Activated CD8-positive, alpha-beta memory T cell treated with anti-CD3 and anti-CD28 coated beads for 24 hours (primary cell): Measurements from ENCODE around the gene PAWR.

Experiments used
- DNase-seq: peaks from one replicate; pipeline ENCODE4 v3.0.0-alpha.2; 2020

Gene PAWR, protein sequence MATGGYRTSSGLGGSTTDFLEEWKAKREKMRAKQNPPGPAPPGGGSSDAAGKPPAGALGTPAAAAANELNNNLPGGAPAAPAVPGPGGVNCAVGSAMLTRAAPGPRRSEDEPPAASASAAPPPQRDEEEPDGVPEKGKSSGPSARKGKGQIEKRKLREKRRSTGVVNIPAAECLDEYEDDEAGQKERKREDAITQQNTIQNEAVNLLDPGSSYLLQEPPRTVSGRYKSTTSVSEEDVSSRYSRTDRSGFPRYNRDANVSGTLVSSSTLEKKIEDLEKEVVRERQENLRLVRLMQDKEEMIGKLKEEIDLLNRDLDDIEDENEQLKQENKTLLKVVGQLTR

GRCh38 chr12:79690638-79691510, at the start of gene PAWR:
Gene PAWR, minus strand, starts transcription at chr12:79690964. Its CDS starts 720 bp downstream, at chr12:79690244.
- DNase-seq, result peak; percentile 69

GRCh38 chr12:79737875-79738718, 47.3 kb upstream of the PAWR start:
- no peak for DNase-seq

DNA sequence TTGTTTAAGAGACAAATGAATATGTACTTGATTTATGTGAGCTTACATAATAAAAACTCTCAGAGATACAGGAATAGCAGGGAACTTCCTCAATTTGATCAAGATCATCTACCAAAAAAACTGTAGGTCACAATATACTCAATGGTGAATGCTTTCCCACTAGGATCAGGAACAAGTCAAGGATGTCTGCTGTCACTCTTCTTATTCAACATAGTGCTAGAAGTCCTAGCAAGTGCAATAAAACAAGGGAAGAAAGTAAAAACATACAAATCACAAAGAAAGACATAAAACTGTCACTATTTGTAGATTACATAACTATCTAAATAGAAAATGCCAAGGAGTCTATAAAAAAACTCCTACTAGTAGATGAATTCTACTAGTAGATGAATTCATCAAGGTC, 41.9 kb upstream of the PAWR start:
- no peak for DNase-seq

- DNase-seq, result no peak
Measured at GRCh38 chr12:79725987-79726386, 35.2 kb upstream of the PAWR start.

- DNase-seq, result no peak
Measured at GRCh38 chr12:79717006-79717405, 26.2 kb upstream of the PAWR start.

GRCh38 chr12:79715308-79715707, 24.5 kb upstream of the PAWR start:
- DNase-seq, result no peak

GRCh38 chr12:79710707-79711483, 20.1 kb upstream of the PAWR start:
- no peak for DNase-seq

- no peak for DNase-seq
Measured at GRCh38 chr12:79707830-79708229, 17.1 kb upstream of the PAWR start.

DNA sequence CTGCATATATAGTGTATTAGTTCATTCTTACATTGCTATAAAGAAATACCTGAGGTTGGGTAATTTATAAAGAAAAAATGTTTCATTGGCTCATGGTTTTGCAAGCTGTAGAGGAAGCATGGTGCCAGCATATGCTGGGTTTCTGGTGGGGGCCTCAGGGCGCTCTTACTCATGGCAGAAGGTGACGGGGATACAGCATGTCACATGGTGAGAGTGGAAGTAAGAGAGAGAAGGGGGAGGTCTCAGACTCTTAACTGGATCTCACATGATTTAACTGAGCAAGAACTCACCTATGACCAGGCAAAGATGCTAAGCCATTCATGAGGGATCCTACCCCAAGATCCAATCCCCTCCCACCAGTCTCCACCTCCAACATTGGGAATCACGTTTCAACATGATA, 15.9 kb upstream of the PAWR start:
- DNase-seq, result no peak

DNA sequence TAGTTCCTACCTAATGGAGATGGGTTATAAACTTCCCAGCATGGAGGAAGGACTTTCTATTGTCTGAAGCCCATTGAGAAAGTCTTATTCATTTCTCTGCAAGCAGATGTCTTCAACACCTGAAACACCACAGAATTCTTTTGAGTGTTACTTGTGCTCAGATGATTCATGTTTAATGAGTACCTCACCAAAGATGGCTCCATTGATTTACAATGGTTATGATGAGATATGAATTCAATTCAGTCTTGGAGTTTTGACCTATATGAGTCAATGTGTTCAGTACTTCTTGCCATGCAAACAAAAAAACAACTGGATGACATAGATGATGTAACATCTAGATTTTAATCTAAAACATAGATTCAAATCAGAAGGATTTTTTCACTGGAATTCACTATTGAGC, 15.4 kb upstream of the PAWR start:
- no peak for DNase-seq

GRCh38 chr12:79698966-79699365, 8.2 kb upstream of the PAWR start:
- no peak for DNase-seq

DNA sequence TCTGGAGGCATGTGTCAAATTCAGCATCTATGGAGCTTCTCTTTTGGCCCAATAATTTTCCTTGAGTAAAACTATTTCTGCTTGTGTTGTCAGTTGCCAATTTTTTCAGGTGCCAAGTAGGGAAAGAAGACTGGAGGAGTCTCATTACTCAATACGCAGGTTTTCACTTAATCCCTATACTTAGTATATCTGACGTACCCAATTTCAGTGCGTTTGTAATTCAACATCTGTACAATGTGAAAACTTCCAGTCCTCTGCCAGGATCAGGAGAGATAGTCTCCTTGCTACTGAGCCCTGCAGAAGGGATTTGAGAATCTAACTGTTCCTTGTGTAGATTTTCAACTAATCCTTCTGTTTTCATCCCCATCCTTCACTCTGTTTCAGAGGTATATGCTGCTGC, 5.7 kb upstream of the PAWR start:
- DNase-seq, result no peak

GRCh38 chr12:79692860-79693577, 2.3 kb upstream of the PAWR start:
- DNase-seq, result no peak

GRCh38 chr12:79691511-79692248, 916 bp upstream of the PAWR start:
- DNase-seq, result no peak

DNA sequence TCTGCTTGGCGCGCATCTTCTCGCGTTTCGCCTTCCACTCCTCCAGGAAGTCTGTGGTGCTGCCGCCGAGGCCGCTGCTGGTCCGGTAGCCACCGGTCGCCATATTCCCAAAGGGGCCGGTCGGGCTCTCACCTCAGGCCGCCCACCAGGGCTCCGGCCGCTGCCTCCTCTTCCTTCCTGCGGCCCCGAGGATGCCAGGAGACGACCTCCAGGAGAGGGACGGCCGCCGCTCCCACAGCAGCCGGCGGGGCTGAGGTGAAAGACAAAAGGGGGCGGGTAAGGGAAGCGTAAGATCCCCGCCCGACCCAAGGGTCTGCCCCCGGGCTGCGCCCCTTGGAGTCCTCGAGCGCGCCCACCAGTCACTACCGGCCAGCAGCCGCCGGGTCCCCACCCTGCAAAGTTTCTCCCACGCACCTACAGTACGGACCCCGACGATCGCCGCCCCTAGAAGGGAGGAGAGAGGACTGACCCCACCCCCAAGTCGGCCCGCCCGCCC, 574 bp downstream of the PAWR start:
- no peak for DNase-seq

GRCh38 chr12:79689477-79690141, 1.2 kb downstream of the PAWR start:
- DNase-seq, result peak; percentile 65

DNA sequence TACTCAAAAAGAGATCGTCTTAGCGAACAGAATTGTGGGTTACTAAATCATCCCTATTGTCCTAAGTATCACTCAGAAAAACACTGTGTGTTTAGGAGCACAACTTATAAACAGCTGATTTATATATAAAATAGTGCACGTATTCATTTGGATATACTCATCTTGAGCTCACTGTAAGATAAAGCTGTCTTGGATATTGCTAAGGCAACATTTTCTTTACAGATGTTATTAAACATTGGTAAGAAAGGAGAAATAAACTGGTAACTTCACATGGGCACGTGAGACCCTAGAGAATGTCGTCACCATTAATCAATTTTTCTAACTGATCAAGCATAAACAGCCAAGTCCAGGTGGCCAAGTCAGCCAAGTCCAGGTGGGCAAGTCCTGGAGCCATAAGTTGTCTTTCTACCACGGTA, 1.7 kb downstream of the PAWR start:
- DNase-seq, result no peak

- DNase-seq, result no peak
Measured at GRCh38 chr12:79688376-79689060, 2.2 kb downstream of the PAWR start.

GRCh38 chr12:79687711-79688260, 3.0 kb downstream of the PAWR start:
- DNase-seq, result no peak
